ENCODE results near the gene TIMMDC1.
"Not testable (repeated sequence)": the region's sequence is repeated elsewhere in the genome, so short reads cannot be mapped to it uniquely, and the experiment has no call there.

The TIMMDC1 gene

DNA sequence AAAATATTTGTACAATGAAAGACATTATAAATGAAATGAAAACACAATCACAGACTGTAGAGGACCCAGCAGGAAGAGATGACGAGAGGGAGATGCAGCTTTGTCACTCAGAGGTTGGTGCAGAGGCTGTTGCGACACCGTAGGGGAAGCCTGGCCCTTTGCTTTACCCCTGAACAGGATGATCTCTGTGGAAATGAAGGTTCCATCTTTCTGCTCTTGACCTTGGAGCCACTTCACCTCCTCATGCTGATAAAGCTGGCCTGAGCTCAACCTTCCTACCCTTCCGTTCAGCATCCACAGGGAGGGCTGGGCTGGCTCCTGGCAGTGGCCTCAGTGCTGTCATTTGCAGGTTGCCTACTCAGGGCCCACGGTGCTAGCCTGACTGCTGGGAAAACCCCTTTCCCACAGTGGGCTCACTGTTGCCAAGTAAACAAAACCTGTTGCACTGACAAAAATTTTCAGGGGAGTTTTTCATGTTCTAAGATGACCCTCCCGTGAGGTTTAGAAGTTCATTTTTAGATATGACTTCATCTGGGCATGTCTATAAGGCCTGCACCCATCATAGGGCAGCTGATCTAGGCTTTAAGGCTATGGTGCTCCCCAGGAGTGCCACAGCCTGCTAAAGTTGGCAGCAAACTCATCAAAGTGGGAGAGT, 64.1 kb downstream of the TIMMDC1 start:
- H3K27ac ChIP-seq (ENCODE audit: extremely low read depth, low read depth, low read length), result no peak overlapping the region
- H3K9me3 ChIP-seq (ENCODE audit: control insufficient read depth, insufficient read depth, low read depth, low read length), result no peaks in the 10 kb centered on the region
- POLR2A ChIA-PET, result no interaction called here
- no peak overlapping the region for H3K4me3 ChIP-seq (ENCODE audit: low read depth, low read length)
- CTCF ChIA-PET, result interaction anchor here (0.6 kb wide), 1 partner anchor 101 kb away, joined by 3 read pairs; no protein-coding TSS in a partner anchor
- H3K4me1 ChIP-seq (ENCODE audit: control insufficient read depth, insufficient read depth, low read length), result no peaks in the 10 kb centered on the region
- H3K36me3 ChIP-seq (ENCODE audit: control insufficient read depth in 2 of 2, insufficient read depth in 1 of 2, low read length in 2 of 2), result no peaks in the 10 kb centered on the region
- TF ChIP-seq ZBTB48 (tag by site-specific recombination; IDR thresholded peaks at IDR 0.05) (no peak), ZBTB21 (tag by site-specific recombination; IDR thresholded peaks at IDR 0.05) (no peak), ZNF664 (tag by site-specific recombination; IDR thresholded peaks at IDR 0.05) (no peak), BCL11A (tag by site-specific recombination; IDR thresholded peaks at IDR 0.05; ENCODE audit: low read depth) (no peak), ZNF175 (tag by site-specific recombination; IDR thresholded peaks at IDR 0.05) (no peak), MEIS1 (CRISPR knock-in tag; IDR thresholded peaks at IDR 0.05; ENCODE audit: borderline replicate concordance) (no peak), ZNF24 (tag by site-specific recombination; IDR thresholded peaks at IDR 0.05) (no peak), ZNF76 (tag by site-specific recombination; IDR thresholded peaks at IDR 0.05; ENCODE audit: borderline replicate concordance, low read depth) (no peak), ZNF426 (tag by site-specific recombination; IDR thresholded peaks at IDR 0.05) (no peak), GFI1B (tag by site-specific recombination; IDR thresholded peaks at IDR 0.05) (no peak), GLIS2 (tag by site-specific recombination; IDR thresholded peaks at IDR 0.05) (no peak), GLIS1 (tag by site-specific recombination; IDR thresholded peaks at IDR 0.05) (no peak), ZSCAN16 (tag by site-specific recombination; IDR thresholded peaks at IDR 0.05) (no peak), ZNF830 (tag by site-specific recombination; IDR thresholded peaks at IDR 0.05; ENCODE audit: low read depth) (no peak)
- TF ChIP-seq, protein P1, sequence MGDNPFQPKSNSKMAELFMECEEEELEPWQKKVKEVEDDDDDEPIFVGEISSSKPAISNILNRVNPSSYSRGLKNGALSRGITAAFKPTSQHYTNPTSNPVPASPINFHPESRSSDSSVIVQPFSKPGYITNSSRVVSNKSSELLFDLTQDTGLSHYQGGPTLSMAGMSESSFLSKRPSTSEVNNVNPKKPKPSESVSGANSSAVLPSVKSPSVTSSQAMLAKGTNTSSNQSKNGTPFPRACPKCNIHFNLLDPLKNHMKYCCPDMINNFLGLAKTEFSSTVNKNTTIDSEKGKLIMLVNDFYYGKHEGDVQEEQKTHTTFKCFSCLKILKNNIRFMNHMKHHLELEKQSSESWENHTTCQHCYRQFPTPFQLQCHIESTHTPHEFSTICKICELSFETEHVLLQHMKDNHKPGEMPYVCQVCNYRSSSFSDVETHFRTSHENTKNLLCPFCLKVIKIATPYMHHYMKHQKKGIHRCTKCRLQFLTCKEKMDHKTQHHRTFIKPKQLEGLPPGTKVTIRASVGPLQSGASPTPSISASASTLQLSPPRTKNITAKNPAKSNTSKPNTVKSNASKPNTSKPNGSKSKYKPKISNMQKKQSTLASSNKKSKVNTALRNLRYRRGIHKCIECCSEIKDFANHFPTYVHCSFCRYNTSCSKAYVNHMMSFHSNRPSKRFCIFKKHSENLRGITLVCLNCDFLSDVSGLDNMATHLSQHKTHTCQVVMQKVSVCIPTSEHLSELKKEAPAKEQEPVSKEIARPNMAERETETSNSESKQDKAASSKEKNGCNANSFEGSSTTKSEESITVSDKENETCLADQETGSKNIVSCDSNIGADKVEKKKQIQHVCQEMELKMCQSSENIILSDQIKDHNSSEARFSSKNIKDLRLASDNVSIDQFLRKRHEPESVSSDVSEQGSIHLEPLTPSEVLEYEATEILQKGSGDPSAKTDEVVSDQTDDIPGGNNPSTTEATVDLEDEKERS (tag by site-specific recombination; IDR thresholded peaks at IDR 0.05), result no peak
- TF ChIP-seq, protein P2, sequence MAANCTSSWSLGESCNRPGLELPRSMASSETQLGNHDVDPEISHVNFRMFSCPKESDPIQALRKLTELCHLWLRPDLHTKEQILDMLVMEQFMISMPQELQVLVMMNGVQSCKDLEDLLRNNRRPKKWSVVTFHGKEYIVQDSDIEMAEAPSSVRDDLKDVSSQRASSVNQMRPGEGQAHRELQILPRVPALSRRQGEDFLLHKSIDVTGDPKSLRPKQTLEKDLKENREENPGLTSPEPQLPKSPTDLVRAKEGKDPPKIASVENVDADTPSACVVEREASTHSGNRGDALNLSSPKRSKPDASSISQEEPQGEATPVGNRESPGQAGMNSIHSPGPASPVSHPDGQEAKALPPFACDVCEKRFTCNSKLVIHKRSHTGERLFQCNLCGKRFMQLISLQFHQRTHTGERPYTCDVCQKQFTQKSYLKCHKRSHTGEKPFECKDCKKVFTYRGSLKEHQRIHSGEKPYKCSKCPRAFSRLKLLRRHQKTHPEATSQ (tag by site-specific recombination; IDR thresholded peaks at IDR 0.05), result no peak
- TF ChIP-seq, protein P3, sequence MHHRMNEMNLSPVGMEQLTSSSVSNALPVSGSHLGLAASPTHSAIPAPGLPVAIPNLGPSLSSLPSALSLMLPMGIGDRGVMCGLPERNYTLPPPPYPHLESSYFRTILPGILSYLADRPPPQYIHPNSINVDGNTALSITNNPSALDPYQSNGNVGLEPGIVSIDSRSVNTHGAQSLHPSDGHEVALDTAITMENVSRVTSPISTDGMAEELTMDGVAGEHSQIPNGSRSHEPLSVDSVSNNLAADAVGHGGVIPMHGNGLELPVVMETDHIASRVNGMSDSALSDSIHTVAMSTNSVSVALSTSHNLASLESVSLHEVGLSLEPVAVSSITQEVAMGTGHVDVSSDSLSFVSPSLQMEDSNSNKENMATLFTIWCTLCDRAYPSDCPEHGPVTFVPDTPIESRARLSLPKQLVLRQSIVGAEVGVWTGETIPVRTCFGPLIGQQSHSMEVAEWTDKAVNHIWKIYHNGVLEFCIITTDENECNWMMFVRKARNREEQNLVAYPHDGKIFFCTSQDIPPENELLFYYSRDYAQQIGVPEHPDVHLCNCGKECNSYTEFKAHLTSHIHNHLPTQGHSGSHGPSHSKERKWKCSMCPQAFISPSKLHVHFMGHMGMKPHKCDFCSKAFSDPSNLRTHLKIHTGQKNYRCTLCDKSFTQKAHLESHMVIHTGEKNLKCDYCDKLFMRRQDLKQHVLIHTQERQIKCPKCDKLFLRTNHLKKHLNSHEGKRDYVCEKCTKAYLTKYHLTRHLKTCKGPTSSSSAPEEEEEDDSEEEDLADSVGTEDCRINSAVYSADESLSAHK (tag by site-specific recombination; IDR thresholded peaks at IDR 0.05), result no peak

DNA sequence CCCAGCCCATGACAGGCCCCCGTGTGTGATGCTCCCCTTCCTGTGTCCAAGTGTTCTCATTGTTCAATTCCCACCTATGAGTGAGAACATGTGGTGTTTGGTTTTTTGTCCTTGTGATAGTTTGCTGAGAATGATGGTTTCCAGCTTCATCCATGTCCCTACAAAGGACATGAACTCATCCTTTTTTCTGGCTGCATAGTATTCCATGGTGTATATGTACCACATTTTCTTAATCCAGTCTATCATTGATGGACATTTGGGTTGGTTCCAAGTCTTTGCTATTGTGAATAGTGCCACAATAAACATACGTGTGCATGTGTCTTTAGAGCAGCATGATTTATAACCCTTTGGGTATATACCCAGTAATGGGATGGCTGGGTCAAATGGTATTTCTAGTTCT, 65.0 kb downstream of the TIMMDC1 start:
- H3K36me3 ChIP-seq (ENCODE audit: control insufficient read depth in 2 of 2, insufficient read depth in 1 of 2, low read length in 2 of 2); CTCF ChIA-PET; POLR2A ChIA-PET; H3K27ac ChIP-seq (ENCODE audit: extremely low read depth, low read depth, low read length); H3K4me3 ChIP-seq (ENCODE audit: low read depth, low read length); H3K4me1 ChIP-seq (ENCODE audit: control insufficient read depth, insufficient read depth, low read length); H3K9me3 ChIP-seq (ENCODE audit: control insufficient read depth, insufficient read depth, low read depth, low read length): not testable (repeated sequence)
- peak; percentile 71 for TF ChIP-seq ZNF146 (tag by site-specific recombination; IDR thresholded peaks at IDR 0.05)
